Neural progenitor cell (in vitro differentiated cells): Measurements from ENCODE around the gene SPSB3. TPM values are rescaled to one million over a fixed set of nuclear protein-coding genes. Genes with fewer than 3 reads are reported as not detected.

Experiments
- DNase-seq: peaks from one replicate; pipeline ENCODE4 v3.0.0-alpha.2; 2016; ENCODE audit warnings: low spot score
- H2AFZ ChIP-seq: fragments of 200-600 bp; sonication (generic); replicated peaks from 2 replicates; pipeline ENCODE4 v1.6.1; 2016; ENCODE audit warnings: antibody characterized with exemption
- H3F3A ChIP-seq: fragments of 200-600 bp; sonication (generic); 2 replicates; pipeline ENCODE4 v1.6.1; 2016; ENCODE audit warnings: antibody characterized with exemption, low read depth
- H3K27ac ChIP-seq: fragments of 200-600 bp; sonication (generic); 2 replicates; pipeline ENCODE4 v1.5.1; 2016; ENCODE audit warnings: mild to moderate bottlenecking
- H3K27me3 ChIP-seq: fragments of 200-600 bp; sonication (generic); 2 replicates; pipeline ENCODE4 v1.6.1; 2016; ENCODE audit warnings: mild to moderate bottlenecking, moderate library complexity
- H3K36me3 ChIP-seq: fragments of 200-600 bp; sonication (generic); 2 replicates; pipeline ENCODE4 v1.5.1; 2016
- H3K4me1 ChIP-seq: fragments of 200-600 bp; sonication (generic); 2 replicates; pipeline ENCODE4 v1.6.1; 2016; ENCODE audit warnings: mixed run types
- H3K4me2 ChIP-seq: fragments of 200-600 bp; sonication (generic); 2 replicates; pipeline ENCODE4 v1.6.1; 2016
- H3K4me3 ChIP-seq: fragments of 200-600 bp; sonication (generic); 2 replicates; pipeline ENCODE4 v1.5.1; 2016
- H3K79me2 ChIP-seq: fragments of 200-600 bp; sonication (generic); 2 replicates; pipeline ENCODE4 v1.6.1; 2016; ENCODE audit warnings: low read depth
- H3K9ac ChIP-seq: fragments of 200-600 bp; sonication (generic); 2 replicates; pipeline ENCODE4 v1.6.1; 2016
- H3K9me3 ChIP-seq: fragments of 200-600 bp; sonication (generic); 2 replicates; pipeline ENCODE4 v1.5.1; 2016; ENCODE audit warnings: low read depth
- H4K20me1 ChIP-seq: fragments of 200-600 bp; sonication (generic); 2 replicates; pipeline ENCODE4 v1.6.1; 2016; ENCODE audit warnings: low read depth
- H3K27ac Mint-ChIP-seq: 3 replicates; pipeline ENCODE4 v1.8.0; 2021; ENCODE audit warnings: mixed read lengths
- H3K27me3 Mint-ChIP-seq: 2 replicates; pipeline ENCODE4 v1.8.0; 2022; ENCODE audit warnings: low read depth, mild to moderate bottlenecking, inconsistent platforms, moderate library complexity, mixed read lengths; ENCODE audit not compliant: insufficient read depth
- H3K36me3 Mint-ChIP-seq: 3 replicates; pipeline ENCODE4 v1.8.0; 2021; ENCODE audit warnings: mixed read lengths
- H3K4me1 Mint-ChIP-seq: 3 replicates; pipeline ENCODE4 v1.8.0; 2021; ENCODE audit warnings: mixed read lengths
- H3K4me3 Mint-ChIP-seq: 3 replicates; pipeline ENCODE4 v1.8.0; 2021; ENCODE audit warnings: mild to moderate bottlenecking, moderate library complexity, mixed read lengths
- H3K9me3 Mint-ChIP-seq: 3 replicates; pipeline ENCODE4 v1.8.0; 2020; ENCODE audit warnings: mixed read lengths
- EZH2 ChIP-seq: fragments of 200-600 bp; sonication (generic); IDR thresholded peaks from 2 replicates; pipeline ENCODE4 v1.6.1; 2017; ENCODE audit warnings: antibody characterized with exemption, mild to moderate bottlenecking, moderate library complexity
- EZH2phosphoT487 ChIP-seq: fragments of 200-600 bp; sonication (generic); IDR thresholded peaks from 2 replicates; pipeline ENCODE4 v1.6.1; 2017; ENCODE audit warnings: antibody characterized with exemption
- total RNA-seq: library from RNA; depleted of rRNA; stranded (reverse); fragments of >200 nt; gene quantifications from 2 replicates; pipeline ENCODE4 v1.2.3, GENCODE V29; 2015; ENCODE audit warnings: low replicate concordance
- TF ChIP-seq, protein P1 (sequence below): fragments of 200-600 bp; sonication (generic); IDR thresholded peaks from 2 replicates; pipeline ENCODE4 v1.5.1; 2017; ENCODE audit warnings: antibody characterized with exemption, mild to moderate bottlenecking

The SPSB3 gene
- total RNA-seq, 1 donor from 2014 or later, result 18.7 TPM

DNA sequence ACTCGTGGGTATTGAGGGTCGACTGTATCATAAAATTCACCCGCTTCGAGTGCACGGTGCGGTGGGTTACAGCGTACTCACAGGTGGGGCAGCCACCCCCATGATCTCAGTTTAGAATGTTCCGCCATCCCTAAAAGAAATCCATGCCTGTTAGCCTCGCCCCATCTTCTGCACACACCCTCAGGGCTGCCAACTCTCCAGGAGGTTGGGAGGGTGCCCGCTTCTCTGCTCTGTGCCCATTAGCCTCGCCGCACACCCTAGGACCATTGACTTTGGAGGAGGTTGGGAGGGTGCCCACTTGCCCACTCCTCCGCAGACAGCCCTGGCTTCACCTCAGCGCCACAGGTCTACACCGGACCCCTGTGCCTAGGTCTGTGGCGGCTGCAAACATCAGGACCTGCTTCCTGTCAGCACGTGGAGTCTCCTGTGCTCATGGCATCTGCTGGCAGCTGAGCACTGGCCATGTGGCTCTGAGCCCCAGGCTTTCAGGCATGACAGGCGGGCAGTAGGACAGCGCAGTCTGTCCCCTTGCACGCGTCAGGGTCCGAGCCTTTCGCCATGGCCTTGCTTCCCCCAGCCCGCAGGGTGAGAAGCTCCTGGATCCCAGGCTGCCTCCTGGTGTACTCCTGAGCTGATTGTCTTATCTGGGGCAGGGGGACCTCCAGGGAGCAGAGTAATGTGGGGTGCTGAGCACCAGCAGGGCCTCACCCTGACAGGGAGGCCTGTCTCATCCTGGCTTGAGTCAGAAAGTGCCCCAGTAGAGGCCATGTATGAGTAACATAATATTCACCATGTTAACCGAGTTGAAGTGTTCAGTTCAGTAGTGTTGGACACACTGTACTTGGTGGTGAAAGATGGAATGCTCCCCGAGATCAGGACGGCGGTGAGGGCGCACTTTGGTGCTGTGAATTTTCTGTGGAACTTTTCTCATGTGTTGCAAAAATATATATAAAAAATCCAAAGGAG is 32.9 kb downstream of the SPSB3 start:
- H3K4me2 ChIP-seq, result no peak overlapping the region
- no peaks in the 10 kb centered on the region for H3K27me3 ChIP-seq
- Mint-ChIP-seq H3K9me3 (no peaks in the 10 kb centered on the region), H3K4me1 (no peaks in the 10 kb centered on the region), H3K27me3 (no peaks in the 10 kb centered on the region), H3K36me3 (peaks cover 6% of the 10 kb centered on the region), H3K4me3 (no peak overlapping the region), H3K27ac (no peak overlapping the region)
- H3K36me3 ChIP-seq, result no peaks in the 10 kb centered on the region
- no peak overlapping the region for H2AFZ ChIP-seq
- H3K79me2 ChIP-seq, result no peaks in the 10 kb centered on the region
- no peak overlapping the region for H3K9ac ChIP-seq
- no peak for DNase-seq
- no peaks in the 10 kb centered on the region for H3F3A ChIP-seq
- no peak overlapping the region for H3K4me3 ChIP-seq
- H3K4me1 ChIP-seq, result no peaks in the 10 kb centered on the region
- no peaks in the 10 kb centered on the region for H4K20me1 ChIP-seq
- H3K27ac ChIP-seq, result no peak overlapping the region
- TF ChIP-seq EZH2 (no peak), EZH2phosphoT487 (no peak)
- TF ChIP-seq, protein P1, sequence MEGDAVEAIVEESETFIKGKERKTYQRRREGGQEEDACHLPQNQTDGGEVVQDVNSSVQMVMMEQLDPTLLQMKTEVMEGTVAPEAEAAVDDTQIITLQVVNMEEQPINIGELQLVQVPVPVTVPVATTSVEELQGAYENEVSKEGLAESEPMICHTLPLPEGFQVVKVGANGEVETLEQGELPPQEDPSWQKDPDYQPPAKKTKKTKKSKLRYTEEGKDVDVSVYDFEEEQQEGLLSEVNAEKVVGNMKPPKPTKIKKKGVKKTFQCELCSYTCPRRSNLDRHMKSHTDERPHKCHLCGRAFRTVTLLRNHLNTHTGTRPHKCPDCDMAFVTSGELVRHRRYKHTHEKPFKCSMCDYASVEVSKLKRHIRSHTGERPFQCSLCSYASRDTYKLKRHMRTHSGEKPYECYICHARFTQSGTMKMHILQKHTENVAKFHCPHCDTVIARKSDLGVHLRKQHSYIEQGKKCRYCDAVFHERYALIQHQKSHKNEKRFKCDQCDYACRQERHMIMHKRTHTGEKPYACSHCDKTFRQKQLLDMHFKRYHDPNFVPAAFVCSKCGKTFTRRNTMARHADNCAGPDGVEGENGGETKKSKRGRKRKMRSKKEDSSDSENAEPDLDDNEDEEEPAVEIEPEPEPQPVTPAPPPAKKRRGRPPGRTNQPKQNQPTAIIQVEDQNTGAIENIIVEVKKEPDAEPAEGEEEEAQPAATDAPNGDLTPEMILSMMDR, result no peak
- no peaks in the 10 kb centered on the region for H3K9me3 ChIP-seq

DNA sequence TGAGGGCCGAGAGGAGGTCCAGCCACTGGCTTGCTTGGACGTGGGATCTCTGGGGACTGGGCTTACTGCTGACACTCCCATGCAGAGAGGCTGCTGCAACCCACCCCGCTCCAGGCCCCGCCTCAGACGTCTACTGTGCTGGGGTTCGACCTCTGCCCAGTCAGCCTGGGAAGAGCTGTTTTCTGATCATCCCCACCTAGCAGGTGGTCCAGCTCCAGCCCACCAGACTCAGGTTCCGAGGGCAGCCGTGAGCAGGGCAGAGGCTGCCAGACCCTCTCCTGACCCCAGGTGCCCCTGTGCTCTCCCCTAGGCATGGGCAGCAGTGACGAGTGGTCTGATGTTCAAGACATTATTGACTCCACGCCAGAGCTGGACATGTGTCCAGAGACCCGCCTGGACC is 34.4 kb downstream of the SPSB3 start:
- Mint-ChIP-seq H3K27me3 (no peaks in the 10 kb centered on the region), H3K36me3 (peaks cover 4% of the 10 kb centered on the region)
- no peaks in the 10 kb centered on the region for H3K36me3 ChIP-seq

DNA sequence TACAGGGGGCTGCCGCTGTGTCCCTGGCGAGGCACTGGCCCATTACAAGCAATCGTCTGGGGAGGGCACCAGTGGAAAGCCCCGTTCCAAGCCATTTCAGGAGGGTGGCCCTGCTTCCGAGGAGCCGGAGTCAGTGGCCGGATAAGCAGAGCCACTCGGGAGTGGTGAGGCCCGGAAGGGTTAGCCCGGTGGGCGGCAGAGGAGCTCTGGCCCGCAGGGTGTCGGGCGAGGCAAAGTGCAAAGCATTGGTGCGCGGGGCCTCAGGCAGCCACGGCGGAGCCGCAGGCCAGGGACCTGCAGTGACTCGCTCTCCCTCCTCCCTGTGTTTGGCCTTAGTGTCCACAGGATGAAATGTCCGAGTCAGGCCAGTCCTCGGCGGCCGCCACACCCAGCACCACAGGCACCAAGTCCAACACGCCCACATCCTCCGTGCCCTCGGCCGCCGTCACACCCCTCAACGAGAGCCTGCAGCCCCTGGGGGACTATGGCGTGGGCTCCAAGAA is 35.6 kb downstream of the SPSB3 start:
- Histone ChIP-seq H3K79me2 (no peaks in the 10 kb centered on the region), H3F3A (no peaks in the 10 kb centered on the region), H3K9me3 (no peaks in the 10 kb centered on the region), H3K4me2 (no peak overlapping the region), H3K36me3 (no peaks in the 10 kb centered on the region), H3K9ac (no peak overlapping the region), H3K4me3 (no peak overlapping the region), H4K20me1 (no peaks in the 10 kb centered on the region), H3K27me3 (no peaks in the 10 kb centered on the region), H3K27ac (no peak overlapping the region), H2AFZ (no peak overlapping the region), H3K4me1 (no peaks in the 10 kb centered on the region)
- DNase-seq, result no peak
- no peaks in the 10 kb centered on the region for H3K4me1 Mint-ChIP-seq
- no peak overlapping the region for H3K27ac Mint-ChIP-seq
- H3K27me3 Mint-ChIP-seq, result no peaks in the 10 kb centered on the region
- H3K9me3 Mint-ChIP-seq, result no peaks in the 10 kb centered on the region
- H3K4me3 Mint-ChIP-seq, result no peak overlapping the region
- TF ChIP-seq, protein P1, result no peak
- TF ChIP-seq EZH2 (no peak), EZH2phosphoT487 (no peak)
- peaks cover 4% of the 10 kb centered on the region for H3K36me3 Mint-ChIP-seq

More for the DNA sequence above, 34.4 kb downstream of the SPSB3 start:
- Histone ChIP-seq H3K9me3 (no peaks in the 10 kb centered on the region), H3K27me3 (no peaks in the 10 kb centered on the region), H2AFZ (no peak overlapping the region), H3K9ac (no peak overlapping the region), H4K20me1 (no peaks in the 10 kb centered on the region), H3K79me2 (no peaks in the 10 kb centered on the region), H3K4me2 (no peak overlapping the region), H3F3A (no peaks in the 10 kb centered on the region), H3K27ac (no peak overlapping the region), H3K4me3 (no peak overlapping the region), H3K4me1 (no peaks in the 10 kb centered on the region)
- Mint-ChIP-seq H3K27ac (no peak overlapping the region), H3K4me1 (no peaks in the 10 kb centered on the region), H3K9me3 (no peaks in the 10 kb centered on the region), H3K4me3 (no peak overlapping the region)
- DNase-seq, result no peak
- TF ChIP-seq, protein P1, result no peak
- no peak for TF ChIP-seq EZH2
- no peak for TF ChIP-seq EZH2phosphoT487
